Parathyroid adenoma (tissue), 2 donors: ENCODE results near the gene NANP.
"Not testable (repeated sequence)": the region's sequence is repeated elsewhere in the genome, so short reads cannot be mapped to it uniquely, and the experiment has no call there.

Experiments
- H2AFZ ChIP-seq: fragments of 300-600 bp; sonication (generic); one replicate; pipeline ENCODE4 v1.7.0; 2017; ENCODE audit warnings: antibody characterized with exemption, mild to moderate bottlenecking
- H3K27ac ChIP-seq: fragments of 300-600 bp; sonication (generic); one replicate; pipeline ENCODE4 v1.7.0; 2017
- H3K27me3 ChIP-seq: fragments of 300-600 bp; sonication (generic); one replicate; pipeline ENCODE4 v1.7.0; 2017; ENCODE audit warnings: low read length; ENCODE audit not compliant: control insufficient read depth, insufficient read depth
- H3K36me3 ChIP-seq: fragments of 300-600 bp; sonication (generic); one replicate; pipeline ENCODE4 v1.7.0; 2017; ENCODE audit warnings: low read length; ENCODE audit not compliant: control insufficient read depth, insufficient read depth
- H3K4me1 ChIP-seq: fragments of 300-600 bp; sonication (generic); one replicate; pipeline ENCODE4 v1.7.0; 2017; ENCODE audit warnings: control low read depth
- H3K4me2 ChIP-seq: fragments of 300-600 bp; sonication (generic); one replicate; pipeline ENCODE4 v1.7.0; 2017; ENCODE audit warnings: low read length
- H3K4me3 ChIP-seq: fragments of 300-600 bp; sonication (generic); one replicate; pipeline ENCODE4 v1.7.0; 2017; ENCODE audit warnings: low read depth, low read length
- H3K79me2 ChIP-seq: fragments of 300-600 bp; sonication (generic); one replicate; pipeline ENCODE4 v1.7.0; 2017; ENCODE audit warnings: control low read depth
- H3K9ac ChIP-seq: fragments of 300-600 bp; sonication (generic); one replicate; pipeline ENCODE4 v1.7.0; 2017; ENCODE audit warnings: mild to moderate bottlenecking
- H3K9me3 ChIP-seq: fragments of 300-600 bp; sonication (generic); one replicate; pipeline ENCODE4 v1.7.0; 2017; ENCODE audit warnings: low read length; ENCODE audit not compliant: control insufficient read depth
- TF ChIP-seq, protein P1 (sequence below): fragments of 300-600 bp; sonication (generic); IDR thresholded peaks from one replicate; pipeline ENCODE4 v1.7.0; 2017; ENCODE audit warnings: antibody characterized with exemption, mild to moderate bottlenecking
- donor health status: primary hyperparathyroidism.

Gene NANP

DNA sequence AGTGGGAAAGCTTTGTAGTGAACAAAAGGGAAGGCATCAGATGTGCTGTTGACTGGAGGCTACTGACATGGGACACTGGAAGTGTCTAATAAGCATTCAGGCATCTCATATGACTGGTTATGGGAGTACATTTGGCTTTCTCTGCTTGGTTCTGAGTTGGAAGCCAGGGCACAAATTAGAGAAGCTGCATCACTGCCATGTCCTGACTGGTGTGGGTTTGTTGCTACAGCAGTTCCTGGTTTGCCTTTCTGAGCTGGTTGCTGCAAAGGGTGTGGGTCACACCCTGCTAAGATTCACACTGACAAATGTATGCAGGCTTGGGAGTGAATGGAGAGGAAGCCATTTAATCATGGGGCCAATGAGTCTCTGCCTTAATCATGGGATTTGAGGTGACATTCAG, 36.2 kb upstream of the NANP start:
- Histone ChIP-seq H3K4me1 (no peaks in the 10 kb centered on the region), H3K27me3 (no peaks in the 10 kb centered on the region), H3K36me3 (no peaks in the 10 kb centered on the region), H3K9ac (no peak overlapping the region), H3K4me2 (no peak overlapping the region), H3K9me3 (no peaks in the 10 kb centered on the region), H3K27ac (no peak overlapping the region), H2AFZ (no peak overlapping the region), H3K4me3 (no peak overlapping the region), H3K79me2 (no peaks in the 10 kb centered on the region)
- TF ChIP-seq, protein P1, sequence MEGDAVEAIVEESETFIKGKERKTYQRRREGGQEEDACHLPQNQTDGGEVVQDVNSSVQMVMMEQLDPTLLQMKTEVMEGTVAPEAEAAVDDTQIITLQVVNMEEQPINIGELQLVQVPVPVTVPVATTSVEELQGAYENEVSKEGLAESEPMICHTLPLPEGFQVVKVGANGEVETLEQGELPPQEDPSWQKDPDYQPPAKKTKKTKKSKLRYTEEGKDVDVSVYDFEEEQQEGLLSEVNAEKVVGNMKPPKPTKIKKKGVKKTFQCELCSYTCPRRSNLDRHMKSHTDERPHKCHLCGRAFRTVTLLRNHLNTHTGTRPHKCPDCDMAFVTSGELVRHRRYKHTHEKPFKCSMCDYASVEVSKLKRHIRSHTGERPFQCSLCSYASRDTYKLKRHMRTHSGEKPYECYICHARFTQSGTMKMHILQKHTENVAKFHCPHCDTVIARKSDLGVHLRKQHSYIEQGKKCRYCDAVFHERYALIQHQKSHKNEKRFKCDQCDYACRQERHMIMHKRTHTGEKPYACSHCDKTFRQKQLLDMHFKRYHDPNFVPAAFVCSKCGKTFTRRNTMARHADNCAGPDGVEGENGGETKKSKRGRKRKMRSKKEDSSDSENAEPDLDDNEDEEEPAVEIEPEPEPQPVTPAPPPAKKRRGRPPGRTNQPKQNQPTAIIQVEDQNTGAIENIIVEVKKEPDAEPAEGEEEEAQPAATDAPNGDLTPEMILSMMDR = no peak

DNA sequence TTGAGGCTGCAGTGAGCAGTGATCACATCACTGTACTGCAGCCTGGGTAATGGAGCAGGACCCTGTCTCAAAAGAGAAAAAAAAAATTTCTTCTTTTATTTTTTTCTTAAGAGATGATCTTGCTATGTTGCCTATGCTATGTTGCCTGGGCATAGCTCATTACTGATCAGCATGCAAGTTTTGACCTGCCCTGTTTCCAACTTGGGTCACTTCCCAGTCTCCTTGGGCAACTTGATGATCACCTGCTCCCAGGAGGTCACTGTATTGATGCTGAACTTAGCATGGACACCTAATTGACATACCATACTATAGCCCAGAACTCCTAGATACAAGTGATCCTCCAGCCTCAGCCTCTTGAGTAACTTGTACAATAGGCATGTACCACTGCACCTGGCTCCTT, 30.7 kb upstream of the NANP start:
- Histone ChIP-seq H3K27me3 (no peaks in the 10 kb centered on the region), H3K36me3 (no peaks in the 10 kb centered on the region), H2AFZ (no peak overlapping the region), H3K4me2 (no peak overlapping the region), H3K9ac (no peak overlapping the region), H3K79me2 (no peaks in the 10 kb centered on the region), H3K27ac (no peak overlapping the region), H3K4me1 (no peaks in the 10 kb centered on the region), H3K4me3 (no peak overlapping the region), H3K9me3 (no peaks in the 10 kb centered on the region)
- TF ChIP-seq, protein P1 = no peak

GRCh38 chr20:25652866-25653265, 29.1 kb upstream of the NANP start:
- H3K4me3 ChIP-seq, H3K27ac ChIP-seq, H3K9me3 ChIP-seq, H3K27me3 ChIP-seq, H3K36me3 ChIP-seq, H3K9ac ChIP-seq, H3K79me2 ChIP-seq, H2AFZ ChIP-seq, H3K4me1 ChIP-seq, H3K4me2 ChIP-seq: not testable (repeated sequence)

DNA sequence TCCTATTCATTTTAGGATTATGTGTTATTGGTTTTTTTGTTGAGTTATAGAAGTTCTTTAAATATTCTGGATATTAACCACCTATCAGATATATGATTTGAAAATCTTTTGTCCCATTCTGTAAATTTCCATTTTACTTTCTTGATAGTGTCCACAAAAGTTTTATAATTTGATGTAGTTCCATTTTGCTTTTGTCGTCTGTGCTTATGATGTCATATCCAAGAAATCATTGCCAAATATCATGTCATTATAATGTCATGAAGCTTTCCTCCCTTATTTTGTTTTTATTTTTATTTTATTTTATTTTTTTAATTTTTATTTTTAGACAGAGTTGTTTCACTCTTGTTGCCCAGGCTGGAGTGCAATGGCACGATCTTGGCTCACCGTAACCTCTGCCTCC, 21.0 kb upstream of the NANP start:
- Histone ChIP-seq H2AFZ (no peak overlapping the region), H3K36me3 (no peaks in the 10 kb centered on the region), H3K9me3 (no peaks in the 10 kb centered on the region), H3K79me2 (no peaks in the 10 kb centered on the region), H3K9ac (no peak overlapping the region), H3K27ac (no peak overlapping the region), H3K4me1 (no peaks in the 10 kb centered on the region), H3K27me3 (no peaks in the 10 kb centered on the region), H3K4me3 (no peak overlapping the region), H3K4me2 (no peak overlapping the region)
- TF ChIP-seq, protein P1 = no peak

- Histone ChIP-seq H3K27ac (no peak overlapping the region), H3K27me3 (no peaks in the 10 kb centered on the region), H3K9ac (no peak overlapping the region), H3K4me2 (no peak overlapping the region), H3K79me2 (no peaks in the 10 kb centered on the region), H3K9me3 (no peaks in the 10 kb centered on the region), H3K36me3 (no peaks in the 10 kb centered on the region), H2AFZ (no peak overlapping the region), H3K4me3 (no peak overlapping the region), H3K4me1 (no peaks in the 10 kb centered on the region)
- TF ChIP-seq, protein P1 = no peak
These were observed 19.9 kb upstream of the NANP start for GRCh38 chr20:25643716-25644115.
